ENCODE measurements around the gene FBXL16.

DNA sequence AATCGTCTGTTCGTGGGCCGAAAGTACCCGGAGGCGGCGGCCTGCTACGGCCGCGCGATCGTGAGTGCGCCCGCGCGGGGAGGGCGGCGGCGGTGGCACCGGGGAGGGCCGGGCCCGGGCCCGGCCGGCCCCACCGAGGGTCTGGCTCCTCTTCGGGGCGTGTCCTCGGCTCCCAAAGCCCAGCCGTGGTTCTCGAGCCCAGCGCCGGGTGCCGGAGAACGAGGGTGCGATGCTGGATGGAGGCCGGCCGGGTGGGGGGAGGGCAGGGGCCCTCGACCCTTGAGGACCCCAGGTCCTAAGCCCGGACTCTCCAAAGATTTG lies 25.0 kb downstream of the FBXL16 start:
- no peak for TF ChIP-seq ZNF311 (CRISPR knock-in tag; IDR thresholded peaks at IDR 0.05)
- TF ChIP-seq ZNF217 (CRISPR knock-in tag; IDR thresholded peaks at IDR 0.05): no peak
- TF ChIP-seq SMAD3 (CRISPR knock-in tag; conservative IDR thresholded peaks at IDR 0.05): no peak
- no peak for TF ChIP-seq MCM7 (IDR thresholded peaks at IDR 0.05)
- no peak for TF ChIP-seq ATF1 (CRISPR knock-in tag; IDR thresholded peaks at IDR 0.05)
- TF ChIP-seq ATF1 (tag; IDR thresholded peaks at IDR 0.05): no peak
- no peak for TF ChIP-seq FOSL1 (tag; conservative IDR thresholded peaks at IDR 0.05)
- TF ChIP-seq FOS (IDR thresholded peaks at IDR 0.05; ENCODE audit: extremely low read depth, insufficient read length): no peak
- no peak for TF ChIP-seq EZH2 (IDR thresholded peaks at IDR 0.05; ENCODE audit: borderline replicate concordance, low read depth, low read length)
- TF ChIP-seq EHMT2 (IDR thresholded peaks at IDR 0.05): no peak

Data from K562 (cell line).